SK-N-SH (cell line): Measurements from ENCODE around the gene PRDM8.

Experiments used
- ELF1 ChIP-seq: IDR thresholded peaks from 2 replicates; pipeline ENCODE4 v1.4.0; 2012
- NRF1 ChIP-seq: IDR thresholded peaks from 2 replicates; pipeline ENCODE4 v1.6.1; 2012; ENCODE audit warnings: low read depth, mild to moderate bottlenecking, low read length
- POLR2AphosphoS5 ChIP-seq: IDR thresholded peaks from 2 replicates; pipeline ENCODE4 v1.6.1; 2012; ENCODE audit warnings: low read depth, low read length
- USF2 ChIP-seq: fragments of 150-350 bp; IDR thresholded peaks from 2 replicates; pipeline ENCODE4 v1.6.1; 2017; ENCODE audit warnings: antibody characterized with exemption, low read length, low read depth, borderline replicate concordance
- ZBTB33 ChIP-seq: IDR thresholded peaks from 2 replicates; pipeline ENCODE4 v1.4.0; 2012; ENCODE audit warnings: low read depth, borderline replicate concordance
- TF ChIP-seq, protein P1 (sequence below): fragments of 200-600 bp; sonication (generic); IDR thresholded peaks from 2 replicates; pipeline ENCODE4 v1.6.1; 2017; ENCODE audit warnings: antibody characterized with exemption, mild to moderate bottlenecking, moderate library complexity
- TF ChIP-seq, protein P2 (sequence below): IDR thresholded peaks from 2 replicates; pipeline ENCODE4 v1.4.0; 2012; ENCODE audit warnings: low read depth

DNA sequence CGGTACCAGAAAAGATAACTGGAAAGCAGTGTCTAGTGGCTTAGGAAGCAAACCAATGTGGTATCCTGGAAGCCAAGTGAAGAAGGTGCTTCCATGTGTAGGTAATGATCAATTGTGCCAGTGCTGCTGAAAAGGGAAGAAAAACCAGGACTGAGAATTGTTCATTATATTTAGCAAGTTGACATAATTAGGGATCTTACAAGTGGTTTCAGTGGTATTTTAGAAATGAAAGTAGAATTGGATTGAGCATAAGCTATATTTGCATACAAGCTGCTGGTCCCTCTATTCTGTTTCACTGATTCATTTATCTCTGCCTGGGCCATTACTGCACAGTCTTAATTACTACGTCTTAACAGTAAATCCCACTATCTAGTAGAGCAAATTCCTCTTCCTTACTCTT is 32.3 kb downstream of the PRDM8 start:
- TF ChIP-seq, protein P1, sequence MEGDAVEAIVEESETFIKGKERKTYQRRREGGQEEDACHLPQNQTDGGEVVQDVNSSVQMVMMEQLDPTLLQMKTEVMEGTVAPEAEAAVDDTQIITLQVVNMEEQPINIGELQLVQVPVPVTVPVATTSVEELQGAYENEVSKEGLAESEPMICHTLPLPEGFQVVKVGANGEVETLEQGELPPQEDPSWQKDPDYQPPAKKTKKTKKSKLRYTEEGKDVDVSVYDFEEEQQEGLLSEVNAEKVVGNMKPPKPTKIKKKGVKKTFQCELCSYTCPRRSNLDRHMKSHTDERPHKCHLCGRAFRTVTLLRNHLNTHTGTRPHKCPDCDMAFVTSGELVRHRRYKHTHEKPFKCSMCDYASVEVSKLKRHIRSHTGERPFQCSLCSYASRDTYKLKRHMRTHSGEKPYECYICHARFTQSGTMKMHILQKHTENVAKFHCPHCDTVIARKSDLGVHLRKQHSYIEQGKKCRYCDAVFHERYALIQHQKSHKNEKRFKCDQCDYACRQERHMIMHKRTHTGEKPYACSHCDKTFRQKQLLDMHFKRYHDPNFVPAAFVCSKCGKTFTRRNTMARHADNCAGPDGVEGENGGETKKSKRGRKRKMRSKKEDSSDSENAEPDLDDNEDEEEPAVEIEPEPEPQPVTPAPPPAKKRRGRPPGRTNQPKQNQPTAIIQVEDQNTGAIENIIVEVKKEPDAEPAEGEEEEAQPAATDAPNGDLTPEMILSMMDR: no peak
- TF ChIP-seq POLR2AphosphoS5 (no peak), USF2 (no peak), NRF1 (no peak), ELF1 (no peak), ZBTB33 (no peak)
- TF ChIP-seq, protein P2, sequence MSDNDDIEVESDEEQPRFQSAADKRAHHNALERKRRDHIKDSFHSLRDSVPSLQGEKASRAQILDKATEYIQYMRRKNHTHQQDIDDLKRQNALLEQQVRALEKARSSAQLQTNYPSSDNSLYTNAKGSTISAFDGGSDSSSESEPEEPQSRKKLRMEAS: no peak
